GM23248 (cell line): ENCODE measurements around the gene PLCH1.

ENCODE experiments used
- EZH2 ChIP-seq: fragments of 200-600 bp; sonication (generic); IDR thresholded peaks from 2 replicates; pipeline ENCODE4 v1.6.1; 2018; ENCODE audit warnings: antibody characterized with exemption, mild to moderate bottlenecking; ENCODE audit not compliant: insufficient read depth, poor library complexity, severe bottlenecking
- EZH2phosphoT487 ChIP-seq: fragments of 200-600 bp; sonication (generic); IDR thresholded peaks from 2 replicates; pipeline ENCODE4 v1.6.1; 2018; ENCODE audit warnings: antibody characterized with exemption, moderate library complexity, mild to moderate bottlenecking, low read depth; ENCODE audit not compliant: insufficient read depth

DNA sequence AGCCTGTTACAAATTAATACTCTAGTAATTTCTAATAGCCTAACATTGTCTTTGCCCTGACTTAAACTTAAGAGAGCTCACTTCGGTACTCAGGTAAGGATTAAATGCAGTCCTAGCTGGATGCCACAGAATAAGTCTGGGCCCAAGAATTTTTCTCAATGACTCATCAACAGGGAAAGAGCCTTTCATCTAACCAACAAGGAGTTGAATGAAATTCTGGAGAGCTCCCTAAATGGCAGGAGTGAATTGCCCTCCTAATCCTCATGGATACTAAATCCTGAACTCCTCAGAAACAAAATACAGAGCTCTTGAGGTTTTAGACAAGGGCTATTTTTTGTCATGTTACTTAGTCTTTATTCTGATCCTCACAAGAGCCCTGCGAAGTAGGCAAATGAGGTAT, 159.5 kb downstream of the PLCH1 start:
- TF ChIP-seq EZH2, result no peak
- no peak for TF ChIP-seq EZH2phosphoT487
